ENCODE measurements around the gene HDGFL3.
"Not testable (repeated sequence)": the region's sequence is repeated elsewhere in the genome, so short reads cannot be mapped to it uniquely, and the experiment has no call there.

The HDGFL3 gene

GRCh38 chr15:83090465-83090864, 117.2 kb downstream of the HDGFL3 start:
- H3K9ac ChIP-seq (ENCODE audit: low read length): no peak overlapping the region
- H3K4me3 ChIP-seq (ENCODE audit: low read length): no peak overlapping the region
- TF ChIP-seq CTCF (IDR thresholded peaks at IDR 0.05; ENCODE audit: low read depth, low read length): no peak
- no peak for TF ChIP-seq EZH2phosphoT487 (IDR thresholded peaks at IDR 0.05; ENCODE audit: low read depth)
- H4K20me1 ChIP-seq (ENCODE audit: insufficient read depth, low read length): no peaks in the 10 kb centered on the region
- H3K27ac ChIP-seq (ENCODE audit: low read length): no peak overlapping the region
- H3K36me3 ChIP-seq (replicated peaks; ENCODE audit: low read depth, low read length): no peaks in the 10 kb centered on the region
- no peaks in the 10 kb centered on the region for H3K79me2 ChIP-seq (ENCODE audit: low read length)
- H3K27me3 ChIP-seq (ENCODE audit: low read depth, low read length): no peaks in the 10 kb centered on the region
- peaks cover 41% of the 10 kb centered on the region for H3K4me1 ChIP-seq (ENCODE audit: low read length)
- no peak overlapping the region for H2AFZ ChIP-seq (ENCODE audit: low read depth, low read length)
- no peaks in the 10 kb centered on the region for H3K9me3 ChIP-seq (ENCODE audit: insufficient read depth, low read length)
- H3K4me2 ChIP-seq (ENCODE audit: low read length): no peak overlapping the region

GRCh38 chr15:83088876-83089275, 118.7 kb downstream of the HDGFL3 start:
- Histone ChIP-seq H3K4me2 (ENCODE audit: low read length) (no peak overlapping the region), H3K4me1 (ENCODE audit: low read length) (peaks cover 29% of the 10 kb centered on the region), H3K4me3 (ENCODE audit: low read length) (no peak overlapping the region), H3K27ac (ENCODE audit: low read length) (no peak overlapping the region), H3K9me3 (ENCODE audit: insufficient read depth, low read length) (no peaks in the 10 kb centered on the region), H3K79me2 (ENCODE audit: low read length) (no peaks in the 10 kb centered on the region), H3K36me3 (replicated peaks; ENCODE audit: low read depth, low read length) (no peaks in the 10 kb centered on the region), H2AFZ (ENCODE audit: low read depth, low read length) (peak overlapping the region; percentile 26; the same call in 1 of the 2 replicates), H3K9ac (ENCODE audit: low read length) (no peak overlapping the region), H4K20me1 (ENCODE audit: insufficient read depth, low read length) (no peaks in the 10 kb centered on the region), H3K27me3 (ENCODE audit: low read depth, low read length) (0 out of 2 replicates have a peak, but pooled peaks cover 2% of the 10 kb centered on the region)
- TF ChIP-seq EZH2phosphoT487 (IDR thresholded peaks at IDR 0.05; ENCODE audit: low read depth) (no peak), CTCF (IDR thresholded peaks at IDR 0.05; ENCODE audit: low read depth, low read length) (no peak)

- 0 out of 2 replicates have a peak, but pooled peaks cover 2% of the 10 kb centered on the region for H3K27me3 ChIP-seq (ENCODE audit: low read depth, low read length)
- no peak overlapping the region for H2AFZ ChIP-seq (ENCODE audit: low read depth, low read length)
- no peak overlapping the region for H3K4me2 ChIP-seq (ENCODE audit: low read length)
- H3K9ac ChIP-seq (ENCODE audit: low read length): no peak overlapping the region
- H3K9me3 ChIP-seq (ENCODE audit: insufficient read depth, low read length): no peaks in the 10 kb centered on the region
- no peak overlapping the region for H3K27ac ChIP-seq (ENCODE audit: low read length)
- no peaks in the 10 kb centered on the region for H3K36me3 ChIP-seq (replicated peaks; ENCODE audit: low read depth, low read length)
- H3K79me2 ChIP-seq (ENCODE audit: low read length): no peaks in the 10 kb centered on the region
- no peak overlapping the region for H3K4me3 ChIP-seq (ENCODE audit: low read length)
- H3K4me1 ChIP-seq (ENCODE audit: low read length): peaks cover 19% of the 10 kb centered on the region
- no peak for TF ChIP-seq EZH2phosphoT487 (IDR thresholded peaks at IDR 0.05; ENCODE audit: low read depth)
- no peak for TF ChIP-seq CTCF (IDR thresholded peaks at IDR 0.05; ENCODE audit: low read depth, low read length)
- H4K20me1 ChIP-seq (ENCODE audit: insufficient read depth, low read length): no peaks in the 10 kb centered on the region
Observed at GRCh38 chr15:83087576-83087975, 120.0 kb downstream of the HDGFL3 start.

GRCh38 chr15:83085864-83086552, 121.6 kb downstream of the HDGFL3 start:
- H3K27ac ChIP-seq (ENCODE audit: low read length); H2AFZ ChIP-seq (ENCODE audit: low read depth, low read length): not testable (repeated sequence)

GRCh38 chr15:83085461-83085860, 122.2 kb downstream of the HDGFL3 start:
- not testable (repeated sequence) for H3K4me3 ChIP-seq (ENCODE audit: low read length); H3K36me3 ChIP-seq (replicated peaks; ENCODE audit: low read depth, low read length); H3K4me2 ChIP-seq (ENCODE audit: low read length); H3K4me1 ChIP-seq (ENCODE audit: low read length); H3K9ac ChIP-seq (ENCODE audit: low read length); H3K9me3 ChIP-seq (ENCODE audit: insufficient read depth, low read length); H4K20me1 ChIP-seq (ENCODE audit: insufficient read depth, low read length); H3K79me2 ChIP-seq (ENCODE audit: low read length); H3K27ac ChIP-seq (ENCODE audit: low read length); H2AFZ ChIP-seq (ENCODE audit: low read depth, low read length)
- peaks cover 15% of the 10 kb centered on the region; the same call in 1 of the 2 replicates for H3K27me3 ChIP-seq (ENCODE audit: low read depth, low read length)

More at GRCh38 chr15:83085864-83086552, 121.6 kb downstream of the HDGFL3 start:
- H3K9ac ChIP-seq (ENCODE audit: low read length); H3K79me2 ChIP-seq (ENCODE audit: low read length); H3K4me1 ChIP-seq (ENCODE audit: low read length); H4K20me1 ChIP-seq (ENCODE audit: insufficient read depth, low read length); H3K4me3 ChIP-seq (ENCODE audit: low read length); H3K36me3 ChIP-seq (replicated peaks; ENCODE audit: low read depth, low read length); H3K9me3 ChIP-seq (ENCODE audit: insufficient read depth, low read length); H3K4me2 ChIP-seq (ENCODE audit: low read length): not testable (repeated sequence)
- peaks cover 13% of the 10 kb centered on the region; the same call in 1 of the 2 replicates for H3K27me3 ChIP-seq (ENCODE audit: low read depth, low read length)

Measured in OCI-LY3 (cell line).